ENCODE measurements around the gene BEND2.

GRCh38 chrX:18166068-18166467 is 54.6 kb downstream of the BEND2 start:
- TF ChIP-seq FOXA1 (IDR thresholded peaks at IDR 0.05) = no peak
- TF ChIP-seq EGR1 (IDR thresholded peaks at IDR 0.05; ENCODE audit: low read depth in 2 of 2) = no peak
- no peak for TF ChIP-seq CTCF (IDR thresholded peaks at IDR 0.05; ENCODE audit: low read depth, low read length, missing input control)
- TF ChIP-seq MAX (IDR thresholded peaks at IDR 0.05) = no peak
- TF ChIP-seq ZBTB33 (IDR thresholded peaks at IDR 0.05) = no peak
